Left lobe of liver (tissue), 2 donors: ENCODE results near the gene SCFD2. TPM values are rescaled to one million over a fixed set of nuclear protein-coding genes. Genes with fewer than 3 reads are reported as not detected.
"Not testable (repeated sequence)": the region's sequence is repeated elsewhere in the genome, so short reads cannot be mapped to it uniquely, and the experiment has no call there.

Experiments used
- ATAC-seq: fragments of 200-7000 bp; cut with Tn5 transposase; one replicate; pipeline ENCODE4 v1.9.1; 2020; ENCODE audit warnings: mild to moderate bottlenecking, moderate library complexity
- DNase-seq: peaks from one replicate; pipeline ENCODE4 v3.0.0-alpha.2; 2020; ENCODE audit warnings: low spot score
- total RNA-seq: library from RNA; stranded (reverse); gene quantifications from one replicate; pipeline ENCODE4 v1.2.1, GENCODE V29; 2021
- donor health status: DM: no; HTN: no; CAD: no; lungs with moderate emphysema.
- donor health status: DM: no; HTN: yes; CAD: no.

The SCFD2 gene
- total RNA-seq, 1 donor from 2014 or later, result 9.4 TPM

- DNase-seq (peak; percentile 54), ATAC-seq (peak; percentile 94)
Observed at GRCh38 chr4:53151489-53151788, 214.4 kb downstream of the SCFD2 start.

GRCh38 chr4:53150631-53151488 is 215.0 kb downstream of the SCFD2 start:
- ATAC-seq (peak; percentile 30), DNase-seq (no peak)

GRCh38 chr4:53147711-53148110 is 218.2 kb downstream of the SCFD2 start:
- no peak for DNase-seq
- no peak for ATAC-seq

- DNase-seq (no peak), ATAC-seq (peak; percentile 55)
Observed at GRCh38 chr4:53147197-53147596, 218.7 kb downstream of the SCFD2 start.

GRCh38 chr4:53141308-53141707 is 224.6 kb downstream of the SCFD2 start:
- ATAC-seq, result no peak
- no peak for DNase-seq

GRCh38 chr4:53139256-53139655 is 226.6 kb downstream of the SCFD2 start:
- DNase-seq, ATAC-seq: not testable (repeated sequence)

GRCh38 chr4:53137468-53137867 is 228.4 kb downstream of the SCFD2 start:
- DNase-seq, result no peak
- no peak for ATAC-seq

GRCh38 chr4:53136954-53137353 is 228.9 kb downstream of the SCFD2 start:
- ATAC-seq (no peak), DNase-seq (no peak)

- DNase-seq (no peak), ATAC-seq (no peak)
Observed at GRCh38 chr4:53132132-53132891, 233.5 kb downstream of the SCFD2 start.

- no peak for ATAC-seq
- DNase-seq, result no peak
Observed at GRCh38 chr4:53131562-53131925, 234.3 kb downstream of the SCFD2 start.

- ATAC-seq, result no peak
- DNase-seq, result no peak
Observed at GRCh38 chr4:53130896-53131561, 234.8 kb downstream of the SCFD2 start.

GRCh38 chr4:53128706-53129357 is 237.0 kb downstream of the SCFD2 start:
- ATAC-seq (peak; percentile 64), DNase-seq (peak; percentile 71)

GRCh38 chr4:53128231-53128630 is 237.6 kb downstream of the SCFD2 start:
- ATAC-seq (no peak), DNase-seq (no peak)

- no peak for ATAC-seq
Observed at GRCh38 chr4:53127365-53127764, 238.5 kb downstream of the SCFD2 start.

GRCh38 chr4:53126099-53126498 is 239.8 kb downstream of the SCFD2 start:
- no peak for DNase-seq
- ATAC-seq, result no peak

More at GRCh38 chr4:53127365-53127764, 238.5 kb downstream of the SCFD2 start:
- no peak for DNase-seq

- DNase-seq, result no peak
- peak; percentile 48 for ATAC-seq
Observed at GRCh38 chr4:53123819-53124218, 242.0 kb downstream of the SCFD2 start.

GRCh38 chr4:53123171-53123570 is 242.7 kb downstream of the SCFD2 start:
- no peak for ATAC-seq
- no peak for DNase-seq

- peak; percentile 53 for DNase-seq
- ATAC-seq, result peak; percentile 89
Observed at GRCh38 chr4:53122280-53123116, 243.4 kb downstream of the SCFD2 start.

GRCh38 chr4:53121264-53121865 is 244.5 kb downstream of the SCFD2 start:
- DNase-seq (peak; percentile 57), ATAC-seq (peak; percentile 65)

GRCh38 chr4:53120778-53121177 is 245.1 kb downstream of the SCFD2 start:
- DNase-seq (no peak), ATAC-seq (no peak)
